IMR-90 (cell line): ENCODE results near the gene CTSF. TPM values are rescaled to one million over a fixed set of nuclear protein-coding genes. Genes with fewer than 3 reads are reported as not detected.

Source experiments
- ATAC-seq: fragments of 200-7000 bp; cut with Tn5 transposase; 2 replicates; pipeline ENCODE4 v1.9.1; 2020; ENCODE audit warnings: low read depth, mild to moderate bottlenecking, moderate library complexity
- BruUV-seq: library from RNA; stranded (reverse); fragments of 400-500 nt; replicated peaks from 2 replicates; lab custom pipeline; 2021; lab: Mats Ljungman, UMichigan
- CTCF ChIA-PET: fragments of 300-600 bp; formaldehyde crosslinking; extraction: SDS; loops from one replicate; lab custom pipeline; 2021; ENCODE audit warnings: antibody characterized with exemption; lab: Yijun Ruan, JAX
- POLR2A ChIA-PET: fragments of 300-600 bp; sonication (Branson Sonifier 250); formaldehyde crosslinking; loops from one replicate; lab custom pipeline; 2022; ENCODE audit warnings: antibody characterized with exemption; ENCODE audit not compliant: unreplicated experiment; lab: Charles Lee
- DNase-seq: peaks from one replicate; pipeline ENCODE4 v3.0.0; 2013
- H2AFZ ChIP-seq: replicated peaks from 2 replicates; pipeline ENCODE3; 2013; ENCODE audit warnings: low read length, mild to moderate bottlenecking; ENCODE audit not compliant: poor library complexity
- H2AK5ac ChIP-seq: 2 replicates; pipeline ENCODE4 v1.6.1; 2013; ENCODE audit warnings: low read depth, low read length, inconsistent platforms
- H2AK9ac ChIP-seq: replicated peaks from 2 replicates; pipeline ENCODE3; 2013; ENCODE audit warnings: mild to moderate bottlenecking, low read depth, low read length, moderate library complexity; ENCODE audit not compliant: poor library complexity
- H2BK120ac ChIP-seq: 2 replicates; pipeline ENCODE4 v1.6.1; 2013; ENCODE audit warnings: low read depth, low read length, inconsistent platforms
- H2BK15ac ChIP-seq: 3 replicates; pipeline ENCODE4 v1.6.1; 2013; ENCODE audit warnings: low read depth, low read length, inconsistent platforms
- H2BK20ac ChIP-seq: 2 replicates; pipeline ENCODE4 v1.6.1; 2013; ENCODE audit warnings: low read depth, mild to moderate bottlenecking, inconsistent platforms, low read length, moderate library complexity
- H2BK5ac ChIP-seq: 2 replicates; pipeline ENCODE4 v1.6.1; 2013; ENCODE audit warnings: mild to moderate bottlenecking, low read depth, low read length, inconsistent platforms; ENCODE audit not compliant: poor library complexity, severe bottlenecking
- H3K14ac ChIP-seq: replicated peaks from 2 replicates; pipeline ENCODE4 v1.6.1; 2013; ENCODE audit warnings: low read depth, low read length, inconsistent platforms
- H3K18ac ChIP-seq: 2 replicates; pipeline ENCODE4 v1.6.1; 2013; ENCODE audit warnings: low read depth, low read length, control low read depth
- H3K23ac ChIP-seq: 2 replicates; pipeline ENCODE4 v1.6.1; 2013; ENCODE audit warnings: low read depth, low read length, inconsistent platforms
- H3K27ac ChIP-seq: 2 replicates; pipeline ENCODE4 v1.5.1; 2013; ENCODE audit warnings: mild to moderate bottlenecking, control low read depth, low read length; ENCODE audit not compliant: insufficient read depth
- H3K27me3 ChIP-seq: 2 replicates; pipeline ENCODE4 v1.6.1; 2013; ENCODE audit warnings: low read length; ENCODE audit not compliant: control insufficient read depth, insufficient read depth
- H3K36me3 ChIP-seq: 2 replicates; pipeline ENCODE4 v1.6.1; 2013; ENCODE audit warnings: low read length, mixed read lengths; ENCODE audit not compliant: control insufficient read depth, insufficient read depth
- H3K4ac ChIP-seq: 2 replicates; pipeline ENCODE4 v1.6.1; 2013; ENCODE audit warnings: low read depth, low read length, inconsistent platforms
- H3K4me1 ChIP-seq: 2 replicates; pipeline ENCODE4 v1.6.1; 2013; ENCODE audit warnings: low read length, mixed read lengths; ENCODE audit not compliant: control insufficient read depth, insufficient read depth
- H3K4me2 ChIP-seq: 2 replicates; pipeline ENCODE4 v1.6.1; 2013; ENCODE audit warnings: low read depth, mild to moderate bottlenecking, control low read depth, low read length, moderate library complexity
- H3K4me3 ChIP-seq: 2 replicates; pipeline ENCODE4 v1.5.1; 2013; ENCODE audit warnings: low read depth, mild to moderate bottlenecking, control low read depth, low read length, moderate library complexity; ENCODE audit not compliant: insufficient read depth
- H3K56ac ChIP-seq: 2 replicates; pipeline ENCODE4 v1.6.1; 2013; ENCODE audit warnings: low read length, inconsistent platforms; ENCODE audit not compliant: insufficient read depth; ENCODE audit errors: extremely low read depth
- H3K79me1 ChIP-seq, 2 experiments: 2 replicates each; pipeline ENCODE4 v1.6.1; 2013; ENCODE audit warnings: low read length in 2 of 2, inconsistent platforms in 1 of 2, low read depth in 1 of 2
- H3K9ac ChIP-seq: 2 replicates; pipeline ENCODE4 v1.6.1; 2013; ENCODE audit warnings: low read depth, low read length, control low read depth
- H3K9me1 ChIP-seq: 2 replicates; pipeline ENCODE4 v1.6.1; 2013; ENCODE audit warnings: low read length, inconsistent platforms; ENCODE audit not compliant: insufficient read depth
- H3K9me3 ChIP-seq: 2 replicates; pipeline ENCODE4 v1.6.1; 2013; ENCODE audit warnings: low read length; ENCODE audit not compliant: control insufficient read depth, insufficient read depth
- H4K20me1 ChIP-seq: 2 replicates; pipeline ENCODE4 v1.6.1; 2013; ENCODE audit warnings: low read length, inconsistent platforms; ENCODE audit not compliant: insufficient read depth
- H4K5ac ChIP-seq: 2 replicates; pipeline ENCODE4 v1.6.1; 2013; ENCODE audit warnings: mild to moderate bottlenecking, low read depth, low read length, control low read depth
- H4K8ac ChIP-seq, 2 experiments: 2 replicates each; pipeline ENCODE4 v1.6.1; 2013; ENCODE audit warnings: low read depth in 2 of 2, low read length in 2 of 2, control low read depth in 1 of 2, inconsistent platforms in 1 of 2
- H4K91ac ChIP-seq: 2 replicates; pipeline ENCODE4 v1.6.1; 2013; ENCODE audit warnings: low read depth, low read length, inconsistent platforms; ENCODE audit not compliant: insufficient read depth
- ELK1 ChIP-seq: fragments of 150-350 bp; IDR thresholded peaks from 2 replicates; pipeline ENCODE4 v1.6.1; 2016; ENCODE audit warnings: low read depth, mild to moderate bottlenecking, low read length, moderate library complexity, borderline replicate concordance
- FOS ChIP-seq: fragments of 150-350 bp; IDR thresholded peaks from 2 replicates; pipeline ENCODE4 v1.6.1; 2016; ENCODE audit warnings: low read depth, low read length
- MAZ ChIP-seq: IDR thresholded peaks from 2 replicates; pipeline ENCODE4 v1.6.1; 2012; ENCODE audit warnings: low read depth, mild to moderate bottlenecking, low read length, improper control_type of control experiment, moderate library complexity, borderline replicate concordance
- POLR2A ChIP-seq: IDR thresholded peaks from 2 replicates; pipeline ENCODE4 v1.6.1; 2012; ENCODE audit warnings: mild to moderate bottlenecking, low read depth, low read length
- RCOR1 ChIP-seq: IDR thresholded peaks from 2 replicates; pipeline ENCODE4 v1.6.1; 2012; ENCODE audit warnings: mild to moderate bottlenecking, low read length, improper control_type of control experiment; ENCODE audit not compliant: insufficient replicate concordance
- WGBS, 2 experiments: methylation state at CpG; one replicate each; pipeline versions ENCODE4 v1.1.5 to v1.1.7; 2013; ENCODE audit warnings: missing lambda C conversion rate in 2 of 2; ENCODE audit not compliant: insufficient read length in 1 of 2; ENCODE audit errors: extremely low coverage in 2 of 2; 5-methylcytosine and 5-hydroxymethylcytosine counted together
- dilution Hi-C: fragments of 300-500 bp; cut with HindIII; formaldehyde crosslinking; loops from one replicate; pipeline ENCODE4 v1.14.3; 2018; ENCODE audit warnings: low sequenced_read_pairs; ENCODE audit not compliant: unreplicated experiment
- in situ Hi-C: fragments of 300-500 bp; cut with MboI; formaldehyde crosslinking; loops from 3 replicates; pipeline ENCODE4 v1.14.3; 2019; ENCODE audit warnings: low sequenced_read_pairs, inconsistent platforms, mixed read lengths
- intact Hi-C: fragments of 100-400 bp; cut with micrococcal nuclease; formaldehyde crosslinking; loops from 2 replicates; pipeline ENCODE4 v1.10.0; 2022
- polyA plus RNA-seq, 3 experiments: library from polyadenylated mRNA; depleted of rRNA; stranded (reverse); fragments of >200 nt; gene quantifications; 2 replicates each; pipeline ENCODE4 v1.2.3, GENCODE V29; 2012; ENCODE audit warnings: low replicate concordance in 1 of 3
- total RNA-seq: library from RNA; depleted of rRNA; stranded (reverse); fragments of >200 nt; gene quantifications from 2 replicates; pipeline ENCODE4 v1.2.3, GENCODE V29; 2012
- TF ChIP-seq, protein P1 (sequence below): fragments of 150-350 bp; IDR thresholded peaks from 2 replicates; pipeline ENCODE4 v1.6.1; 2017; ENCODE audit warnings: mild to moderate bottlenecking, antibody characterized with exemption, low read length, low read depth

The CTSF gene
- total and polyA plus RNA-seq, 2 of the 4 experiments (the other 2 are of a cell fraction) = 4.1 to 16.0 TPM

GRCh38 chr11:66548774-66549630 lies 19.4 kb downstream of the CTSF start:
- Histone ChIP-seq H3K36me3 (no peaks in the 10 kb centered on the region), H4K20me1 (no peaks in the 10 kb centered on the region), H3K18ac (no peak overlapping the region), H3K27me3 (peaks cover 31% of the 10 kb centered on the region), H4K91ac (no peak overlapping the region), H3K56ac (no peak overlapping the region), H2BK120ac (no peak overlapping the region), H3K27ac (no peak overlapping the region), H3K9ac (no peak overlapping the region), H3K9me3 (no peaks in the 10 kb centered on the region), H2AK9ac (no peak overlapping the region), H3K4me2 (no peak overlapping the region), H2BK15ac (no peak overlapping the region), H3K4me1 (peaks cover 2% of the 10 kb centered on the region), H3K23ac (peak overlapping the region; percentile 56; the same call in 1 of the 2 replicates), H2BK20ac (no peak overlapping the region), H2AFZ (no peak overlapping the region), H3K9me1 (no peaks in the 10 kb centered on the region), H3K4me3 (no peak overlapping the region), H2AK5ac (no peak overlapping the region), H3K4ac (no peak overlapping the region), H4K8ac (no peak overlapping the region), H4K5ac (no peak overlapping the region), H2BK5ac (no peak overlapping the region), H3K14ac (no peak overlapping the region), H3K79me1 (peaks cover 1 to 13% of the 10 kb centered on the region in 2 experiments; a peak in 2 of 4 replicates)
- intact Hi-C loops = no loop called here
- TF ChIP-seq RCOR1 (no peak), ELK1 (no peak), FOS (no peak), POLR2A (no peak), MAZ (no peak)
- TF ChIP-seq, protein P1, sequence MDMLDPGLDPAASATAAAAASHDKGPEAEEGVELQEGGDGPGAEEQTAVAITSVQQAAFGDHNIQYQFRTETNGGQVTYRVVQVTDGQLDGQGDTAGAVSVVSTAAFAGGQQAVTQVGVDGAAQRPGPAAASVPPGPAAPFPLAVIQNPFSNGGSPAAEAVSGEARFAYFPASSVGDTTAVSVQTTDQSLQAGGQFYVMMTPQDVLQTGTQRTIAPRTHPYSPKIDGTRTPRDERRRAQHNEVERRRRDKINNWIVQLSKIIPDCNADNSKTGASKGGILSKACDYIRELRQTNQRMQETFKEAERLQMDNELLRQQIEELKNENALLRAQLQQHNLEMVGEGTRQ = no peak
- in situ Hi-C loops = no loop called here
- ChIA-PET POLR2A (interaction anchor here (0.7 kb wide), 1 partner anchor 223 kb away, joined by 9 read pairs; no protein-coding TSS in a partner anchor), CTCF (interaction anchor here (0.6 kb wide), 1 partner anchor 125 kb away, joined by 3 read pairs; no protein-coding TSS in a partner anchor)
- 24% methylated on average over 6 of the region's 16 CpGs; no CpG with 5 or more reads in 1 of the 2 experiments for WGBS, 2 experiments
- DNase-seq = no peak
- BruUV-seq = no TSS peak
- dilution Hi-C loops = no loop called here
- ATAC-seq = no peak
